Measurements from ENCODE around the gene NEK7. TPM values are rescaled to one million over a fixed set of nuclear protein-coding genes. Genes with fewer than 3 reads are reported as not detected.

The NEK7 gene
- 10 to 100 TPM; 73.5 to 79.6 TPM for total RNA-seq

- DNase-seq, result peak; percentile 70
- no peaks in the 10 kb centered on the region for H3K9me3 Mint-ChIP-seq
- CTCF ChIA-PET, result interaction anchor here (0.8 to 1.8 kb wide), 14 partner anchors 9 to 635 kb away, joined by 3 to 8 read pairs (median 3); no protein-coding TSS in a partner anchor
- peaks cover 8% of the 10 kb centered on the region for H3K36me3 Mint-ChIP-seq (ENCODE audit: low read depth)
- peak within 1 kb of the TSS; percentile 94 for H3K27ac Mint-ChIP-seq
- peak within 1 kb of the TSS; percentile 96 for H3K4me3 Mint-ChIP-seq
- POLR2A ChIA-PET, result interaction anchor here (0.8 to 4.7 kb wide), 15 partner anchors 11 to 526 kb away, joined by 3 to 59 read pairs (median 4); no protein-coding TSS in a partner anchor
- H3K4me1 Mint-ChIP-seq, result peaks cover 26% of the 10 kb centered on the region
- no peaks in the 10 kb centered on the region for H3K27me3 Mint-ChIP-seq
Measured at GRCh38 chr1:198156745-198157240, at the start of gene NEK7. Gene NEK7 (plus strand): TSS chr1:198156998. CDS start chr1:198232581, 75,583 bp downstream.

- Mint-ChIP-seq H3K9me3 (no peaks in the 10 kb centered on the region), H3K4me1 (peaks cover 13% of the 10 kb centered on the region), H3K36me3 (ENCODE audit: low read depth) (no peaks in the 10 kb centered on the region), H3K27me3 (no peaks in the 10 kb centered on the region), H3K4me3 (no peak overlapping the region), H3K27ac (no peak overlapping the region)
- DNase-seq, result no peak
- ChIA-PET CTCF (no interaction called here), POLR2A (no interaction called here)
Measured at GRCh38 chr1:198107091-198107501, 49.7 kb upstream of the NEK7 start.

DNA sequence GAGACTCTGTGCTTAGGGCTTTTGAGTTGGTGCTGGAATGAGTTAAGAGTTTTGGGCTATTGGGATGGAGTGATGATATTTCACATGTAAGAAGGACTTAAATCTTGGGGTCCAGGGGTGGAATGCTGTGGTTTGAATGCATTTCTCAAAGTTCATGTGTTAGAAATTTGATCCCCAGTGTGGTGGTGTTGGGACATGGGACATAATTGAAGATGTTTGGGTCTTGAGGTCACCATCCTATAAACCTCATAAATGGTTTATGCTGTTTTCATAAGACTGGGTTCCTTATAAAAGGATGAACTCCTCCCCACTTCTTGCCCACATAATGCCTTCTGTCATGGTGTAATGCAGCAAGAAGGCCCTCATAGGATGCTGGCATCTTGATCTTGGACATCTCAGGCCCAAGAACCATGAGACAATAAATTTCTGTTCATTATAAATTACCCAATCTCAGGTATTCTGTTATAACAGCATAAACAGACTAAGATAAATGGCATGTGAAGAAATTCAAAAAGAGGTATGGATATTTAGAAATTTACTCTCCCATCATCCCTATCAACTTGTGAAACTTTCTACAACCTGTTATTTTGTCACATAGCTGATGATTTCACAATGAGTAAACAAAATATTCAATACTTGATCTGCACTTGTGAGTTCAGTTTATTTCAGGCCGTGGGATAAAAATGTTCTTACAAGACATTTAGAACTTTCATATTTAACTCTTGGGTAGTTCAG lies 48.0 kb upstream of the NEK7 start:
- Mint-ChIP-seq H3K4me3 (no peak overlapping the region), H3K9me3 (no peaks in the 10 kb centered on the region), H3K36me3 (ENCODE audit: low read depth) (no peaks in the 10 kb centered on the region), H3K27ac (no peak overlapping the region), H3K4me1 (no peaks in the 10 kb centered on the region), H3K27me3 (peaks cover under 1% of the 10 kb centered on the region)
- ChIA-PET CTCF (no interaction called here), POLR2A (no interaction called here)
- DNase-seq, result no peak

- POLR2A ChIA-PET, result no interaction called here
- Mint-ChIP-seq H3K27me3 (peaks cover 4% of the 10 kb centered on the region), H3K27ac (no peak overlapping the region), H3K9me3 (no peaks in the 10 kb centered on the region), H3K4me1 (no peaks in the 10 kb centered on the region), H3K4me3 (no peak overlapping the region), H3K36me3 (ENCODE audit: low read depth) (no peaks in the 10 kb centered on the region)
- DNase-seq, result no peak
- CTCF ChIA-PET, result no interaction called here
Measured at GRCh38 chr1:198109371-198109715, 47.5 kb upstream of the NEK7 start.

GRCh38 chr1:198113342-198113750 lies 43.5 kb upstream of the NEK7 start:
- Mint-ChIP-seq H3K9me3 (no peaks in the 10 kb centered on the region), H3K4me1 (no peaks in the 10 kb centered on the region), H3K4me3 (no peak overlapping the region), H3K27ac (no peak overlapping the region), H3K36me3 (ENCODE audit: low read depth) (no peaks in the 10 kb centered on the region), H3K27me3 (peaks cover 7% of the 10 kb centered on the region)
- ChIA-PET CTCF (interaction anchor here (0.6 kb wide), 1 partner anchor 80 kb away, joined by 3 read pairs; no protein-coding TSS in a partner anchor), POLR2A (no interaction called here)
- no peak for DNase-seq

GRCh38 chr1:198116069-198116468 lies 40.7 kb upstream of the NEK7 start:
- peaks cover 7% of the 10 kb centered on the region for H3K27me3 Mint-ChIP-seq
- no peaks in the 10 kb centered on the region for H3K9me3 Mint-ChIP-seq
- H3K36me3 Mint-ChIP-seq (ENCODE audit: low read depth), result no peaks in the 10 kb centered on the region
- H3K4me1 Mint-ChIP-seq, result no peaks in the 10 kb centered on the region
- no peak overlapping the region for H3K27ac Mint-ChIP-seq
- no peak for DNase-seq
- H3K4me3 Mint-ChIP-seq, result no peak overlapping the region
- ChIA-PET CTCF (no interaction called here), POLR2A (no interaction called here)

GRCh38 chr1:198116469-198116868 lies 40.3 kb upstream of the NEK7 start:
- ChIA-PET CTCF (no interaction called here), POLR2A (no interaction called here)
- Mint-ChIP-seq H3K4me1 (no peaks in the 10 kb centered on the region), H3K4me3 (no peak overlapping the region), H3K9me3 (no peaks in the 10 kb centered on the region), H3K27ac (no peak overlapping the region), H3K27me3 (peaks cover 7% of the 10 kb centered on the region), H3K36me3 (ENCODE audit: low read depth) (no peaks in the 10 kb centered on the region)
- no peak for DNase-seq

DNA sequence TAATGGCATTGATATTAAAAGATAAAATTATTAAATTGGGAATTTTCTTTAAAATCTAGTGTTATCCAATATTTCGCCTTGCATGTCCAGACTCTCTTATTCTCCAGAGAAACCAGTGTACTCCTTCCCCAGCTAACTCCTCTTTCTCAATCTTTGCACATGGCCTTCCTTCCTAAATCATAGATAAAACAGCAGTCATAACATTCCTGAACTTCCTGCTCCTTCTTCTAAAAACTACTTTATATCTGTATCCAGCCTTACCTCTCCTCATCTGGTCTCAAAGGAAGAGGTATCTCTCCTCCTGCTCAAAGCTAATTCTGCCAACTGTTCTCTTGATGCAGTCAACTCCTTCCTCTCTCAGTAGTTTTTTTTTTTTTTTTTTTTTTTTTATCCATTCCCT lies 39.5 kb upstream of the NEK7 start:
- Mint-ChIP-seq H3K4me1 (no peaks in the 10 kb centered on the region), H3K36me3 (ENCODE audit: low read depth) (no peaks in the 10 kb centered on the region), H3K27ac (no peak overlapping the region), H3K4me3 (no peak overlapping the region), H3K27me3 (peaks cover 7% of the 10 kb centered on the region), H3K9me3 (no peaks in the 10 kb centered on the region)
- DNase-seq, result no peak
- CTCF ChIA-PET, result no interaction called here
- POLR2A ChIA-PET, result no interaction called here

DNA sequence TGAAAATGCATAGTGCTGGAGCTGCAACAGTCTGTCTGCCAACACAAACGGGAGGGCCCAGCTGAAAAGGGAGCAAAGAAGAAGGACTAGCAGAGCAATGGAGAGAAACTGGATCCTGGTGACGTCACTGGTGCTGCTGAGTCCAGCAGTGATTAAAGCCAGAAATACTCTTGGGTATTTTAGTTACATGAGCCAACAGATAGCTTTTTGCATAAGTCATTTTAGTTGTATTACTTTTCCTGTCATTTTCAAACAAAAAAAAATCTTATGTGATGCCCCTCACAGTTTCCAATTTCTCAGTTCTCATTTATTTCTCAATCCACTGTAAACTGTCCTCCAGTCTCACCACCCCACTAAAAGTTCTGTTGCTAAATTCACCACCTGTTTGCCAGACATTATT lies 38.7 kb upstream of the NEK7 start:
- Mint-ChIP-seq H3K27ac (no peak overlapping the region), H3K4me3 (no peak overlapping the region), H3K36me3 (ENCODE audit: low read depth) (no peaks in the 10 kb centered on the region), H3K9me3 (no peaks in the 10 kb centered on the region), H3K27me3 (peaks cover 7% of the 10 kb centered on the region), H3K4me1 (no peaks in the 10 kb centered on the region)
- CTCF ChIA-PET, result no interaction called here
- no peak for DNase-seq
- POLR2A ChIA-PET, result no interaction called here

DNA sequence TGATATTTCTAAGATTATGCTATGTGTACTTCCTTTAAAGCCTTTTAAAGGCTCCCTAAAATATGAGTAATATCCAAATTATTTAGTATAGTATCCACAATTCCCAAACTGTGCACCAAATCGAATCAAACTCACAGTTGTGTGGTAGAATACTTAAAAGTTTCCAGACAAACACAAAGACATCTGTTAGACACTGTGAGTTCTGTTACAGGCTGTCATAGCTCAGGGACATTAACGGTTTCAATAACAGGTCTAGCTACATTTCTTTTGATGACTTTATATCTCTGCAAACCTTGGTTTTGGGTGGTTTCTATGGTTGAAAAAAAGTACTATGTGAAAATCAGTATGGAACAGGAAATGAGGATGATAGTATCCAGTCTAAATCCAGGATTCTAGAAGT lies 36.9 kb upstream of the NEK7 start:
- Mint-ChIP-seq H3K27ac (no peak overlapping the region), H3K27me3 (peaks cover 3% of the 10 kb centered on the region), H3K9me3 (no peaks in the 10 kb centered on the region), H3K4me1 (no peaks in the 10 kb centered on the region), H3K4me3 (no peak overlapping the region), H3K36me3 (ENCODE audit: low read depth) (no peaks in the 10 kb centered on the region)
- CTCF ChIA-PET, result no interaction called here
- no peak for DNase-seq
- POLR2A ChIA-PET, result no interaction called here

DNA sequence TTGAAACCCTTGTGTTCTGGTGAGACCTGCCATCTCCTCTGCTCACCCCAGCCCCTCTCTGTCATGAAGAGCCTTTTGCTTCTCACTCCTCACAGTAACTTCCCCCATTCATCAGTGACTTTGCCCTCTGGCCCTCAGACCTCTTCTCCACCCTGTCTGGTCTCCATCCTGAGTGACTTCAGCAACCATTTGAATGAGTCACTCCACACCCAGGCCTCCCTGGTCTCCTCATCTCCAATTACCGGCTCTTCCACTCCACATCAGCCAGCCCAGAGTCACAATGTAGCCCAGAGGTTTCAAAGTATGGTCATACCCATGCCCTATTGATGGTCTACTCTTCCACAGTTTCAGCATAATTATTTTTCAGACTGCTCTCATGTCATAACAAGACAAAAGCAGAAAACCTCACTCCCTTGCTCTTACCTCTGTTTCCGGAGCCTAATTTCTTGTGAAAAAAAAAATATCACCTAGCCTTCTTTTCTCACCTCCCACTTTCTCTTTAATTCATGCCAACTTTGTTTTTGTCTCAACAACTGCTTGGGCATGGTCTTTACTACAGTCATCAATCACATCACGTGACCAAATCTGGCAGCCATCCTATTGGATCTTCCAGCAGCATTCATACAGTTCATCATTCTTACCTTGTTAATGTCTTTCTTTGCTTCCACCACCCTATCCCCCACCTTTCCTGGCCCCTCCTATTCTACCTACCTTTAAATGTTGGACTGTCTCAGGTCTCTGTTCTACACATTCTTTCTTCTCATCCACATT lies 35.6 kb upstream of the NEK7 start:
- ChIA-PET POLR2A (no interaction called here), CTCF (no interaction called here)
- H3K27ac Mint-ChIP-seq, result no peak overlapping the region
- DNase-seq, result no peak
- H3K9me3 Mint-ChIP-seq, result no peaks in the 10 kb centered on the region
- no peaks in the 10 kb centered on the region for H3K4me1 Mint-ChIP-seq
- peaks cover 3% of the 10 kb centered on the region for H3K27me3 Mint-ChIP-seq
- no peak overlapping the region for H3K4me3 Mint-ChIP-seq
- no peaks in the 10 kb centered on the region for H3K36me3 Mint-ChIP-seq (ENCODE audit: low read depth)

- DNase-seq, result no peak
- H3K9me3 Mint-ChIP-seq, result no peaks in the 10 kb centered on the region
- H3K27ac Mint-ChIP-seq, result no peak overlapping the region
- CTCF ChIA-PET, result interaction anchor here (0.5 kb wide), 1 partner anchor 33 kb away, joined by 4 read pairs; no protein-coding TSS in a partner anchor
- H3K4me1 Mint-ChIP-seq, result no peaks in the 10 kb centered on the region
- no peak overlapping the region for H3K4me3 Mint-ChIP-seq
- H3K27me3 Mint-ChIP-seq, result no peaks in the 10 kb centered on the region
- POLR2A ChIA-PET, result no interaction called here
- no peaks in the 10 kb centered on the region for H3K36me3 Mint-ChIP-seq (ENCODE audit: low read depth)
Measured at GRCh38 chr1:198122693-198123092, 34.1 kb upstream of the NEK7 start.

DNA sequence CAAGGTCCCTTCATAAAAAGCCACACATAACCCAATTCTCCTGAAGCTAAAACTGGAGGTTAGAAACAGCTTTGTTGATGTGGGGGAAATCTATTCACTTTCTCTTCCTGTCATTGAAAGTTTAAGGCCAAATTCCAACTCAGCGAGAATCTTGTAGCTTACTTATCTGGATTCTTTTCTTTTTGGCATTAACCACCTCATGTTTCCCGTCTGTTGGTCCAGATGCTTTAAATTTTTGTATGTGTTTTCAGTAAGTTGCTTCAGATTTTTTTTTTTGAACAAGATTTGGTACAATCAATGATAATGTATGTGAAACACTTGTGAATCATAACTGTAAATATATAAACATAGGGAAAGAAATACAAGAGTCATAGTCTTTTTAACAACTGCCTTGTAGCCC lies 33.7 kb upstream of the NEK7 start:
- Mint-ChIP-seq H3K9me3 (no peaks in the 10 kb centered on the region), H3K36me3 (ENCODE audit: low read depth) (no peaks in the 10 kb centered on the region), H3K27ac (no peak overlapping the region), H3K27me3 (no peaks in the 10 kb centered on the region), H3K4me3 (no peak overlapping the region), H3K4me1 (no peaks in the 10 kb centered on the region)
- POLR2A ChIA-PET, result no interaction called here
- no peak for DNase-seq
- CTCF ChIA-PET, result interaction anchor here (1.0 kb wide), 1 partner anchor 20 kb away, joined by 3 read pairs; no protein-coding TSS in a partner anchor

GRCh38 chr1:198124673-198125072 lies 32.1 kb upstream of the NEK7 start:
- H3K27me3 Mint-ChIP-seq, result no peaks in the 10 kb centered on the region

More at GRCh38 chr1:198124673-198125072, 32.1 kb upstream of the NEK7 start:
- ChIA-PET CTCF (no interaction called here), POLR2A (no interaction called here)
- Mint-ChIP-seq H3K36me3 (ENCODE audit: low read depth) (no peaks in the 10 kb centered on the region), H3K4me1 (no peaks in the 10 kb centered on the region), H3K9me3 (no peaks in the 10 kb centered on the region), H3K4me3 (no peak overlapping the region), H3K27ac (no peak overlapping the region)
- DNase-seq, result no peak
